GM12874 (cell line): ENCODE results near the gene FHOD3.

ENCODE experiments used
- CTCF ChIP-seq: IDR thresholded peaks from 2 replicates; pipeline ENCODE4 v1.5.1; 2011; ENCODE audit warnings: low read depth, mild to moderate bottlenecking, control low read depth, low read length, moderate library complexity; ENCODE audit not compliant: insufficient read depth

The FHOD3 gene

GRCh38 chr18:36729197-36729596, 431.7 kb downstream of the FHOD3 start:
- TF ChIP-seq CTCF, result no peak

- no peak for TF ChIP-seq CTCF
These were observed 434.8 kb downstream of the FHOD3 start for GRCh38 chr18:36732264-36732663.

GRCh38 chr18:36733150-36733549, 435.6 kb downstream of the FHOD3 start:
- TF ChIP-seq CTCF, result 0 out of 2 replicates have a peak, but pooled peaks have one; percentile 6

GRCh38 chr18:36734596-36734995, 437.1 kb downstream of the FHOD3 start:
- TF ChIP-seq CTCF, result no peak

GRCh38 chr18:36735130-36735529, 437.6 kb downstream of the FHOD3 start:
- no peak for TF ChIP-seq CTCF

- no peak for TF ChIP-seq CTCF
These were observed 438.6 kb downstream of the FHOD3 start for GRCh38 chr18:36736094-36736493.

- no peak for TF ChIP-seq CTCF
These were observed 439.8 kb downstream of the FHOD3 start for GRCh38 chr18:36737316-36737715.
